Suppressor macrophage (primary cell): ENCODE results near the gene VMP1.
A peak's percentile ranks its signal among the peaks of the same experiment; 100 is the strongest.

Experiments
- DNase-seq, 4 experiments: peaks; one replicate each; pipeline ENCODE4 v3.0.0-alpha.2; 2020 to 2022
- total RNA-seq, 17 experiments: gene quantifications; one replicate each; lab custom pipeline; 2026; ENCODE audit warnings: mixed read lengths in 6 of 17, inconsistent platforms in 3 of 17; lab: John Stamatoyannopoulos, UW

VMP1 gene
- total RNA-seq: 142 to 463 (median 270) reads per million in 17 experiments

- DNase-seq: peak; percentile 99 to 100 (median 99)
Observed at GRCh38 chr17:59707149-59707970, at the start of gene VMP1, which contains the start of gene PTRH2. Gene VMP1, plus strand, starts transcription at chr17:59707654. Its CDS starts 23,793 bp downstream, at chr17:59731447. Gene PTRH2, minus strand, starts transcription at chr17:59707430. Its CDS starts 9,452 bp downstream, at chr17:59697978.

DNA sequence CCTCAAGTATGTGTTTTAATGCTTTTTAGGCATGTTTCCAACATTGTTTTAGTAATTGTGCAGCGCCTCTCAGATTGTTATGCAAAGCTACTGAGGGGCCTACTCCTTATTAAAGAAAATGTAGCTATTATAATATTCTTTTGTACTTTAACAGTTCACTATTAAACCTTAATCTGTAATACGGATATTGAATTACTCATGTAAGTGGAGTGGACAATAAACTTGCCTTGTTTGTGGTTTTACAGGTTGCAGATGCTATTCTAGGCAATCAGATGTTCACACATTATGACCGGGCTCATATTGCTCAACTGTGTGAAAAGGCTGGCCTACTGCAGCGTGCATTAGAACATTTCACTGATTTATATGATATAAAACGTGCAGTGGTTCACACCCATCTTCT, 41.2 kb upstream of the VMP1 start:
- DNase-seq: no peak

- peak in 3 of 4 experiments; percentile 8 to 64 (median 62) for DNase-seq
Observed at GRCh38 chr17:59668816-59669215, 38.6 kb upstream of the VMP1 start.

DNA sequence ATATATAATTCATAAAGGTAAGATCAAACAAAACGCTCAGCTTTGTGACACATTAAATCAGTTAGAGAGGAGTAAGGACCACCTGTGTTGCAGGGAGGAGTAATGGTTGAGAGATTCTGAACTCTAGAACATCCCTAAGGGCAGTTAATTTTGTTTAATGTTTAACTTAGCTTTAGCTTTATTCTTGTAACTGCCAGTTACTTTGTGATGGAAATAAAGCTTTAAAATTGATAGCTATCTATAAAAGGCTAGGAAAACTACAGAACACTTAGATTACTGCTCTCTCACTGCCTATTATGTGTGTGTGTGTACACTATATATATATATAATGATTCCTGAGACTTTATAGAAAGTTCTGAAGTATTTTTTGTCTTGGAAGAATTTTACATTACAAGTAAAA, 38.0 kb upstream of the VMP1 start:
- no peak for DNase-seq

GRCh38 chr17:59669944-59670343, 37.5 kb upstream of the VMP1 start:
- no peak for DNase-seq

GRCh38 chr17:59671386-59671785, 36.1 kb upstream of the VMP1 start:
- peak in 1 of 4 experiments; percentile 8 for DNase-seq

GRCh38 chr17:59675231-59675630, 32.2 kb upstream of the VMP1 start:
- peak in 1 of 4 experiments; percentile 27 for DNase-seq

- DNase-seq: no peak
Observed at GRCh38 chr17:59676716-59677115, 30.7 kb upstream of the VMP1 start.

- no peak for DNase-seq
Observed at GRCh38 chr17:59678918-59679317, 28.5 kb upstream of the VMP1 start.

DNA sequence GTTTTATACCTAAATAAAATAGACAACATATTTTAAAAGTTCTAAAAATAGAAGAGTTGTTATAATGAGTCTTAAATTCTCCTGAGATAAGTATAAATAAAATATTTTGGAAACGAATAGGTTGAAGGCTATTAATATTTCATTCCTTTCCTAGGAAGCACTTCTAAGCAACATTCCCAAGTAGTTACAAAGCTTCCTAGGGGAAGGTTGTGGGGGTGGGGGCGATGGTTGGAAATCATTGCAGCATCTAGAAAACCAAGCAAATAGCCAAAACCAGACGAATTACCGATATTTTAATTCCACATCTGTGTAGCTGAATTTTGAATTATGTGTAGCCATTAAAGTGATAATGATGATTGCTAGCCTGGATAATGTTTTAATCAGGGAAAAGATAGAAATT, 27.1 kb upstream of the VMP1 start:
- DNase-seq: no peak

GRCh38 chr17:59683283-59683682, 24.2 kb upstream of the VMP1 start:
- no peak for DNase-seq

- no peak for DNase-seq
Observed at GRCh38 chr17:59684967-59685366, 22.5 kb upstream of the VMP1 start.

DNA sequence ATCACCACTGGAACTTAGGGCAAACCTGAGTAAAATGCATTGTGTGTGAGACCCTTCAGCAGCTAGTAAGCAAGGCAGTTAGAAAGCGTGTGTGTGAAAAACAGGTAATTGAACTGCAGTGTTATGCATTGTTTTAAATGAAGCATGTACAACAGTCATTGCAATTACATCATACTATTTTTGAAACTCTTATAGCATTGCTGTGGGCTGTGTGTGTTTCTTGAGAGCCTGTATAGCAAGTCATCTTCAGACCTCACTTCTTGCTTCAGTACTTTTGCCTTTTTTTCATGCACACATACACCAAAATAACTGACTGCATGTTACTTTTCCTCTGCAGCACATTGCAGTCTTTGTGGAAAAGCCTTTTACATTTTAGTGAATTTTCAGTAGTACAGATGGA, 19.4 kb upstream of the VMP1 start:
- DNase-seq: no peak

DNA sequence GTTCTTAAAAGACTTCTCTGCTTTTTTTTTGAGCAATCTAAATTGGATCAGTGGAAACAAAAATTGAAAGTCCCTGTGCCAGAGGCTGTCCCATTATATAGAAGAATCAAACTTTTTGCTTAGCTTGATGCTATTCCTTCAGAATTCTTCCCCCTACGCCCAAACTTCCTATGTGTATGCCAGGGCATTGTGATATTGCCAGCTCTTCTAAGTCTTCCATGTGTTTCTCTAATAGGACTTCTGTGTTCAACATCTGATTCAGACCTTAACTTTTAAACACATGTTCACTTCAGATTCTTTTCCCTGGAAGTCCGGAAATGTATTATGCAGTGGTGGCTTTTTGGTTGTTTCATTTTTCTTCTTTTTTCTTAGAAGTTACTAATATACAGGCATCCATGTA, 19.0 kb upstream of the VMP1 start:
- no peak for DNase-seq

DNA sequence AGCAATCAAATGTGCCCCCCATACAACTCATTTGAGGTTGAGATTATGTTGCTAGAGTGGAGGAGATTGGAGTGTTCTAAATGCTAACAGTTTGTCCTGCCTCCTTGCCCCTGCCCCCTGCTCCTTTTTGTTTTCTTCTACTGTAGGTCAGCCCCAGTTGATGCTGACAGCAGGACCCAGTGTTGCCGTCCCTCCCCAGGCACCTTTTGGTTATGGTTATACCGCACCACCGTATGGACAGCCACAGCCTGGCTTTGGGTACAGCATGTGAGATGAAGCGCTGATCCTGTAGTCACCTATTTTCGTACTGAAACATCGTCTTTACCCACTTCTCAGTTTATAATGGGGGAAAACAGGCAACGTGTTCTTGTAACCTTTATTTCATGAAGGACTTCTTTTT, 13.9 kb upstream of the VMP1 start:
- no peak for DNase-seq

DNA sequence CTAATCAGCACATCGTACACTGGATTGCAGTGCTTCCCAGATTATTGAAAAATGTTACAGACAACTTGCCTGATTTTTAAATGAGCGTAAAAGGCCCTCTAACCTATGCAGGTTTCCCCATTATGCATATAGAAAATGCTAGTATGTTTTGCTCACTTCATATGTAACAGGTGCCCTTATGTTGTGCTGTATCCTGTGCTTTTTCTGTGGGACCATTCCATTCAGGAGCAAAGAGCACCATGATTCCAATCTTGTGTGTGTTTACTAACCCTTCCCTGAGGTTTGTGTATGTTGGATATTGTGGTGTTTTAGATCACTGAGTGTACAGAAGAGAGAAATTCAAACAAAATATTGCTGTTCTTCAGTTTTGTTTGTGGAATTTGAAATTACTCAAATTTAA, 13.1 kb upstream of the VMP1 start:
- DNase-seq: no peak

DNA sequence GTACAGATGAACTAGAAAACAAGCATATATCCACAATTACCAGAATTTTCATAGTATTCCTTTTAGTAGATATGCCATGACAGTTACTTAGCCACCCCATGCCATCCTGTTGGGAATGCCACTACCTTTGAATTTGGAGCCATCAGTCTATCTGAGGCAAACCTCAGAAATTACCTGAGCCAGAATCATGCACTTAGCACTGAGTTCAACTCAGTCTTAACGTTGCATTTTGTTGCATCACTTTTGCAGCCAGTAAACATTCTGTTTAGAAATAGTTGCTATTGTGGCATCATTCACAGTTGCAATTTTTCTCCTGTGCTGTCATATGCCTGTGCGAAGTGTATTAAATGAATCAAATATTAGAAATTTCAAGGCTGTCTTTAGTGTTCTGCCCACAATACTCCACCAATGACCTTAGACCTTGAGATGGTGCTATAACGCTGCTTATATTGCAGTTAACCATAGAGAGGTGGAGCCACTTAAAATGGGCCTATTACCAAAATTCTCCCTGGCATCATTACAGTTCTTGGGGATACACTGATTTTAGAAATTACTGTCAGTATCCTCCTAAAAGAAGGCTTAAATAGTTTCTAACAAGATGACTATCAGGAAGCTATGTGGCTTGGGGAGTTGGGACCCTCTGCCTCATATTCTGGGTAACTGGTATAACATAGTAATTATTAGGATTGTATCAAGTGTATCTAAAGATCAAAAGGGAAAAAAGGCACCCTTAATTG, 11.3 kb upstream of the VMP1 start:
- peak in 1 of 4 experiments; percentile 9 for DNase-seq

- DNase-seq: no peak
Observed at GRCh38 chr17:59696682-59697277, 10.7 kb upstream of the VMP1 start.

GRCh38 chr17:59698143-59698542, 9.3 kb upstream of the VMP1 start:
- no peak for DNase-seq

DNA sequence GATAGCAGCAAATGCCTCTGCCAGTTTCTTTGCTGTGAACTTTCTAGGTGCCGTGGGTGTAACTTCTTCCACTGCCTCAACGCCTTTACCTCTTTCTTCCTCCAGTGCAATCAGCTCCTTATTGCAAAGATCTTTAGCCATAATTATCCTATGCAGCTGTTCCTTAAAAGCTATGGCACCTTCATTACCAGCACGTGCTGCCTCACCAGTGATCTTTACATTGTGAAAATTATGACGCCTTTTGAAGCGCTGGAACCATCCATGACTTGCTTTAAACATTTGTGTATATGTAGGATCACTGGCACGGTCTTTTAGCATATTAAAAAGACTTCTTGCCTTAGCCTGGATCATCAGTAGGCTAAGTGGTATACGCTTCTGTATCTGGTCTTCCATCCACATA, 8.2 kb upstream of the VMP1 start:
- DNase-seq: no peak

DNA sequence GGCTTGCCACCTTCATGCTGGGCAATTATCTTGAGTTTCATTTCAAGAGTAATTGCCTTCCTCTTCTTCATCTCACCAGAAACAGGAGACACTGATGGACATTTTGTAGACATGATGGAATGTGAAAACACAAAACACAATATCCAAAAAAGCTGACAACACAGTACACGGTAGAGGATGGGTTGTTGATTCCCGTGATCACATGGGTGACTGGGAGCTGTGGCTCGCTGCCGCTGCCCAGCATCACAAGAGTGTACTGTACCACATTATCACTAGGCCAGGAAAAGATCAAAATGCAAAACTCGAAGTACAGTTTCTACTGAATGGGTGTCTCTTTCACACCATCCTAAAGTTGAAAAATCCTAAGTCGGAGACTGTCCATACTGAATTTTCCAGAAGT, 7.7 kb upstream of the VMP1 start:
- DNase-seq: no peak

GRCh38 chr17:59702304-59702703, 5.2 kb upstream of the VMP1 start:
- no peak for DNase-seq

GRCh38 chr17:59707971-59708430, 547 bp downstream of the VMP1 start:
- DNase-seq: peak in 3 of 4 experiments; percentile 39 to 51 (median 39)
